ENCODE data around the gene HOMER3.
"Not testable (repeated sequence)": the region's sequence is repeated elsewhere in the genome, so short reads cannot be mapped to it uniquely, and the experiment has no call there.

Gene HOMER3

DNA sequence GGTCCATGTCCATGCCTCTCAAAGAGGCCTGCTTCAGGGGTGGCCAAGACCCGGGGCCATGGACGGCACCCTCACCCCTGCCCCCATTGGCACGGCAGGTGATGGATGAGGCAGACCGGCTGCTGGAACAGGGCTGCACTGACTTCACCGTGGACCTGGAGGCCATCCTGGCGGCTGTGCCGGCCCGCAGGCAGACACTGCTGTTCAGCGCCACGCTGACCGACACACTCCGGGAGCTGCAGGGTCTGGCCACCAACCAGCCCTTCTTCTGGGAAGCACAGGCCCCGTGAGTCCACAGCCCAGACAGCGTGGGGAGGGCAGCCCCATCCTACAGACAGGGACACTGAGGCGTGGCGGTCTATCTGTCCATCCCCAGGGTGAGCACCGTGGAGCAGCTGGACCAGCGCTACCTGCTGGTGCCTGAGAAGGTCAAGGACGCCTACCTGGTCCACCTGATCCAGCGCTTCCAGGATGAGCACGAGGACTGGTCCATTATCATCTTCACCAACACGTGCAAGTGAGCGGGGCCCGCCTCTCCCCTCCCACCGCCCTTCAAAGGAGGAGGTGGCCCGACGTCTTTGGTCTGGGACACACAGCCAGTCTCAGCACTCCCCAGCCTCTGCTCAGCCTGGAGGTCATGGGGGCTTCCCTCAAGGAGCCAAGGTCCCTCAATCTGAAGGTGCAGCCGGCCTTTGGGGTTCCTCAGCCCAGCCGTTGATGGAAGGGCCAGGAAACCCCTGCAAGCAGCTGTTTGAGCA is 18.6 kb downstream of the HOMER3 start:
- no peak for DNase-seq

DNA sequence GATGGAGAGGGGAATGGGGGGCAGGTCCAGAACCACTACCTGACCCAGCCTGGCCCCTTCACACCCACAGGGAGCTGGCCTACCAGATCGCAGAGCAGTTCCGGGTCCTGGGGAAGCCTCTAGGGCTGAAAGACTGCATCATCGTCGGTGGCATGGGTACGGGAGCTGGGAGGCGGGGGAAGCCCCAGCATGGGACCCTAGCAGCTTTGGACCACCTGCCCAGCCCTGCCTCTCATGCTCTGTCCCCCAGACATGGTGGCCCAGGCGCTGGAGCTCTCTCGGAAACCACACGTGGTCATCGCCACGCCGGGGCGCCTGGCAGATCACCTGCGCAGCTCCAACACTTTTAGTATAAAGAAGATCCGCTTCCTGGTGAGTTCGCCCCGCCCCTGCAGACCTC is 19.4 kb downstream of the HOMER3 start:
- no peak for DNase-seq

DNA sequence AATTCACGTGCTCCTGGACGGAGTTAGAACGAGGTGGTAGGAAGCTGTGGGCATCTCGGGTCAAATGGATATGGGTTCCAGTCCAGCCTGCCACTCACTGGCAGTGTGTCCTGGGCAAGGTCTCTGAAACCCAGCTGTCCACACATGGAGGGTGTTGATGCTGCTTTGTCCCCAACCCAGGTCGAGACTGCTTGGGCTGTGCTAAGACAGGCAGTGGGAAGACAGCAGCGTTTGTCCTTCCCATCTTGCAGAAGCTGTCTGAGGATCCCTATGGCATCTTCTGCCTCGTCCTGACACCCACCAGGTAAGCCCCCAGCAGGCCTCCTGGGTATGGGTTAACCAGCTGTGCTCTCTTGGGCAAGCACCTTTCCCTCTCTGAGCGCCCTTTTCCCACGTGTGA is 20.6 kb downstream of the HOMER3 start:
- no peak for DNase-seq

DNA sequence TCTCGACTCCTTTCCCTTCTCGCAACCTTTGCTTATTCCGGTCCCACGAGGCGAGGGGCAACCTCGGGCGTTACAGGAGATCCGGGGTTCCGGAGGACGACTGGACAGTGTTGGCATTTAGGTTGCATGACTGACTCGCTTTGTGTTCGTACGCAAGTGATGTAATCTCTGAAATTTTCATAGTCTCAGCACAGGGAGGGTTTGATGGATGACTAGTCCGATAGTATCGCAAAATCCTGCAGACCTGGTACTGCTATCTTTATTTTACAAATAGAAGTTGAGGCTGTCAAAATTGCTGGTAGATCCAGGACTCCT is 21.2 kb downstream of the HOMER3 start:
- DNase-seq = no peak

DNA sequence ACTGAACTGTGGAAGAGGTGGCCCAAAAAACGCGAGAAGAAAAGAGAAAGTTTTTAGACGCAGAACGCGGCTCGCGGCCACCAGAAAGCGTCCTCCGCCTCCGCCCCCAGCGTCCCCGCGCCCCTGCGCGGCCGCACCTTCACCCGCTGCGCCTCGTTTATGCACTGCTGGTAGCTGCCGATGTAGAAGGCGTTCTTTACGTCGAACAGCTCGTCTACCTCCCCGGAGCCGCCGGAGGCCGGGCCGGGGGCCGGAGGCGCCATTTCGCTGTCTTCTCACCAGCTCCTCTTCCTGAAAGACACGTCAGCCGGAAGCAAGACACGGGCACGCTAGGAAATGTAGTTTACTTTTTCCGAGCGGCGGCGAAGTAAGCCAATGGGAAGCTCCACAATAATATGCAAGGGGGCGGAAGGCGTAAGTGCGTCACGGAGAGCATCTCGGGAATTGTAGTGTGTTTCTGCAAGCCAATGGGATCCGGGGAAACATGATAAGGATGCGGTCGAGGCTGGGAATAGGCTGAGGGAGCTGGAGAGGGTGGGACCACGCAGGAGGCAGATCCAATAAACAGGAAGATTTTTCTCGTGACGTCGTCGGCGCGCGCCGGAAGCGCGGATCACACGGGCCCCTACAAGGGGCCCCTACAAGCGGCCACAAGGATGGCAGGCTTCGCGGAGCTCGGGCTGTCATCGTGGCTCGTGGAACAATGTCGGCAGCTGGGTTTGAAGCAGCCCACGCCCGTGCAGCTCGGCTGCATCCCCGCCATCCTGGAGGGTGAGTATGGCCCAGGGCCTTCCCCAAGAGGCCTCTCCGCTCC is 21.7 kb downstream of the HOMER3 start, which contains the start of the genes COPE and DDX49:
COPE (minus strand) TSS at position 302 of the 814 bp plus-strand sequence; CDS start at position 263, 39 bp downstream.
DDX49 (plus strand) TSS at position 630 of the 814 bp plus-strand sequence; CDS start at position 657, 27 bp downstream.
- DNase-seq = peak; percentile 96

DNA sequence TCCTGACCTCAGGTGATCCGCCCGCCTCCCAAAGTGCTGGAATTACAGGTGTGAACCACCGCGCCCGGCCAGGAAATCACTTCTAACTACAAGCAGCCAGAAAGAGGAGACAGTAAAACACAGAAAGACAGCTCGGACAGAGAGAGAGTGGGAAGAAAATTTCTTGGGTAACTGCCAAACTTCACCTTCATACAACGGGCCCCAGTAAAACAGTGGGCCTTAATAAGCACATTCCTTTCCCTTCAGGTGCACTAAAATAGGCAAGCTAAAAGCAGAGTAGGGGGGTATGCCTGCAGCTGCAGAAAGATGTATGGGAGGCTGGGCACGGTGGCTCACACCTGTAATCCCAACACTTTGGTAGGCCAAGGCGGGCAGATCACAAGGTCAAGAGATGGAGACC is 23.4 kb downstream of the HOMER3 start:
- not testable (repeated sequence) for DNase-seq

DNA sequence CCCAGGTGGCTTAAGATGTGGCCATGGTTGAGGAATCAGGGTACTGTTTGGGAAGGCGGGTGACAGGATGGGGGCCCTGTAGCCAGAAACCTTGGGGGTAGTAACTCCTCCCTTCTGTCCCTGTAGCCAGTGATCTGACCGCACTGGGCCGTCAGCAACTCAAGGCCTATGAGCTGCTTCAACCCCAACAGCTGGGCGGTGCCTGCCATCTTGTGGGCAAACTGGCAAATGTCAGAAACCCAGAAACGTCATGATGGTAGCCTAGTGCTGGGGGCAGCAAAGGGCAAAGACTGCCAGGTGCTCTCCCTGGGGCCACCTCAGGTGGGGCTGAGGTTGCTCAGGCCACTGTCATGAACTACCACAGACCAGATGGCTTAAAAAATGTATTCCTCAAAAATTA is 25.4 kb downstream of the HOMER3 start:
- DNase-seq = no peak

DNA sequence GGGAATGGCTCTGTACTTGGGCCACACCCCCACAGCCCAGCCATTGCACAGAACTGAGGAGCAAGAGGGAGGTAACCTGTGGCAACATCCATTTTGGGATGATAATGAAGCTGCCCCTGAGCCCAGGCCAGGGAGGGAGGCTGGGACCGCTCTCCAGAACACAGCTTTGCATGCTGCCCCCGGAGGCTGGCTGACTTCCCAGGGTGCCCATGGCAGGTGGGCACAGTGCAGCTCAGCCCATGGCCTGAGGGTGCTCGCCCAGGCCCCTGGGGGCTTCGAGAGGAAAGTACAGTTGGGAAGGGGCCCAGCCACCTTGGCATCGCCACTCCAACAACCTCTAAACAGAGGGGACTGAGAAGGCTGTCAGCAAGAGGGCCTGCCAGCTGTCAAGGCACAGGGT is 27.6 kb downstream of the HOMER3 start:
- no peak for DNase-seq

DNA sequence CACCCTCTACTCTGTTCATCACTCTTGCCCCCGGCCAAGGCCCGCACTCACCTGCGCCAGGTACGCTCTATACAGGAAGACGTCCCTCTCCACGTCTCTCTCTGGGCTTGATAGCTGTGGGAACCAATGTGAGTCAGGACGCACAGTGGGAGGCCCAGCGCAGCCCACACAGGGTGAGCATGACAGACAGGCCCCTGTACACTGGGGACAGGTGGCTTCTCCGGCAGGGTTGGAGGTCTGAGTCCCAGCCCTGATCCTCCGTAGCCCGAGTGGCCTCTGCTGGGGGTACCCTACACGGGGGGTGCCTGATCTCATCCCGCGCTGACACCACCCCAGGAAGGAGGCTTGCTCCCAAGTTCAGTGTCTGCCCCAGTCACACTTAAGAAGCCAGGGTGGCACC is 28.1 kb downstream of the HOMER3 start:
- DNase-seq = no peak

DNA sequence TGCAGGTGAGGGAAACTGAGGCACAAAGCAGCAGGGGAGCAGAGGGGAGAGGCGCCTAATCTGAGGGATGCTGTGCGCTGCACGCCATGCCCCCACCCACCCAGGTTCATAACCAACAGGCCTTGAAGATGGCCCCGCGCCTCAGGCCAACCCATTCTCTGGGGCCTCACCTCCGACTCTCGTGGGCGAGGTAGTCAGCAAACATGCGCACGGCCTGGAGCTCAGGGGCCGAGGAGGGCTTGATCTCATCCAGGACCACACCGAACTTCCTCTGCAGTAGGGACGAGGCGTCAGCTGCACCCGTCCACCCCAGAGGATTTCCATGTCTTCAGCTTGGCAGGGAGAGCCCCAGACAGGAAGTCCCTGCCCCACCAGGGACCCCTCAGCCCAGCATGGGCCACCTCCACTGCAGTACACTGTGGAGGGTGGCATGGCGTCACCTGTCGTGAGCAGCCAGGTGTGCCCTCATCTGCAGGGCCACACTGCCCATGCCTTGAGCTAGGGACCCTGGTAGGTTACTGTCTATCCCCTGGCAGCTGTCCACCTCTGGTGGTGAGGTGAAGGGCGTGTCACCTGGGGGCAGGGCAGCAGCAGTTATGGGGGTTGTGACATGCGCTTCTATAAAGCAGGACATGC is 30.1 kb downstream of the HOMER3 start:
- DNase-seq = no peak

DNA sequence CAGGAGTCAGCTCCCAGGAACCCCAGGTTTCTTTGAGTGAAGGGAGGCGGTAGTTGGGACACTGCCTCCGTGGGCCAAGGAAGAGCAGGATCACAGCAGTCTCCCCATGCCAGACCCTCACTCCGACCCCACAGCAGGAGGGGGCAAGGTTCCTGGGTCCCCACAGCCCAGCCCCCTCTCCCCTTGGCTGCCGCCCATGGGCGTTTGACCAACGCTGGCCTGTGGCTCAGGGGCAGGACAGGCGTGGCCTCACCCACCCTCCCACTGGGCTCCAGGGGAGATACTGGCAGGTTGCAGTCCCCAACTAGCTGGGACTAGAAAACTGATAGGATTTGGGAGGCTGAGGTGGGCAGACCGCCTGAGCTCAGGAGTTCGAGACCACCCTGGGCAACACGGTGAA is 31.0 kb downstream of the HOMER3 start:
- no peak for DNase-seq

DNA sequence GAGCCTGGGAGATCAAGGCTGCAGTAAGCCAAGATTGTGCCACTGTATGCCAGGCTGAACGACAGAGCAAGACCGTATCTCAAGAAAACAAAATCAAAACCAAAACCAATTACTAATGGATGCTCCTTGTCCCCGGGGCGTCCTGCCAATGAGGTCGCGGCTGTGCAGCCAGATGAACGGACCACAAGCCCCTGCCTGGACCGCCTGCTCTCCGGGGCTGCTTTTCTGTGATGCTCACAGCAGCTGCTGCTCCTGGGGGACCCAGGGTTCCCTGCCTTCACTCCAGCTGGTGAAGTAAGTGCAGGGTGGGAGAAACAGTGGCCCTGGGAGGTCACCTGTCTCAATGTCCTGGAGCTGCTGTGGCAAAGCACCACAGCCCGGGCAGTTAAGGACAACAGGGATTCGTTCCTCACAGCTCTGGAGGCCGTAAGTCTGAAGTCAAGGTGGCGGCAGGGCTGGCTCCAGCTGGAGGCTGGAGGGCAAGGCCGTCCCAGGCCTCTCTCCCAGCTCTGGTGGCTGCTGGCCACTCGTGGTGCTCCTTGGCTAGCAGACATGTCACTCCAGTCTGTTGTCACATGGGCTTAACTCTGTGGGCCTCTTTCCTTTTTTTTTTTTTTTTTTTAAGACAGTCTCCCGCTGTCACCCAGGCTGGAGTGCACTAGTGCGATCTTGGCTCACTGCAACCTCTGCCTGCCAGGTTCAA is 31.9 kb downstream of the HOMER3 start:
- DNase-seq = no peak

DNA sequence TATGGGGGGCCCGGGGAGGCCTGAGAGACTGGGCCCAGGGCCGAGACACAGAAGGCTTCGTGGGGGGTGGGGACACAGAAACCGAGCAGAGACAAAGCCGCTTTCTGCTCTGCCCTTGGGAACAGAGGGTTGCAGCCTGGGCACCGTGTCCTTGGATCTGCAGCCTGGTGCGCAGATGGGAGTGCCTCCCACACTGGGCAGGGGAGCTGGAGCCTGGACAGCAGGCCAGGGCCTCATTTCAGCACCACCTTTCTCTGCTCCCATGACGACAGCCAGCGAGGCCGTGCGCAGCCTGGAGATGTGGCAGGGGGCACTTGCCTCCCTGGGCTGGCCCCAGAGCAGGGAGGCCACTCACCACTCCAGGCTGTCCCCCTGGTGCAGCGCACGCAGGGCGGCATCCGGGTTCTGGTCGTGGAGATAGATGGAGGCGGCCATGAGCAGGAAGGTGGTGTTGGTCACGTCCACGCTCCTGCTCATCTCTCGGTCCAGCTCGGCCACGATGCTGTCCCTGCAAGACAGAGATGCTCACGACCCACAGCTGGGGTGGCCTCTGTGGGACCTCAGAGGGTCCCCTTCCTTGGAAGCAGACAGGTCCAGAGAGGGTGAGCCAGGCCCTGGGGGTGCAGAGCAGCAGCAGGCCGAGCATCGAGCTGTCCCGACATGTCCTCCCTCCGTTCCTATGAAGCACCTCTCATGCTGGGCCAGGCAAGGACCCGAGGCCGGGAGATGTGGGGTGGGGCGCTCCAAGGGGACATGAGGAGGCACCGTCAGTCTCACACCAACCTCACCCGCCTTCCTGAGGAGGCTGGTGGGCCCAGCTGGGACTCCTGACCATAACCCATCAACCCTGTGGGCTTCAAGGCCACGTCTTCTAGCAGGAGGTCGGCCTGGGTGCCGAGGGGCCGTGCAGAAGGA is 34.2 kb downstream of the HOMER3 start:
- no peak for DNase-seq

DNA sequence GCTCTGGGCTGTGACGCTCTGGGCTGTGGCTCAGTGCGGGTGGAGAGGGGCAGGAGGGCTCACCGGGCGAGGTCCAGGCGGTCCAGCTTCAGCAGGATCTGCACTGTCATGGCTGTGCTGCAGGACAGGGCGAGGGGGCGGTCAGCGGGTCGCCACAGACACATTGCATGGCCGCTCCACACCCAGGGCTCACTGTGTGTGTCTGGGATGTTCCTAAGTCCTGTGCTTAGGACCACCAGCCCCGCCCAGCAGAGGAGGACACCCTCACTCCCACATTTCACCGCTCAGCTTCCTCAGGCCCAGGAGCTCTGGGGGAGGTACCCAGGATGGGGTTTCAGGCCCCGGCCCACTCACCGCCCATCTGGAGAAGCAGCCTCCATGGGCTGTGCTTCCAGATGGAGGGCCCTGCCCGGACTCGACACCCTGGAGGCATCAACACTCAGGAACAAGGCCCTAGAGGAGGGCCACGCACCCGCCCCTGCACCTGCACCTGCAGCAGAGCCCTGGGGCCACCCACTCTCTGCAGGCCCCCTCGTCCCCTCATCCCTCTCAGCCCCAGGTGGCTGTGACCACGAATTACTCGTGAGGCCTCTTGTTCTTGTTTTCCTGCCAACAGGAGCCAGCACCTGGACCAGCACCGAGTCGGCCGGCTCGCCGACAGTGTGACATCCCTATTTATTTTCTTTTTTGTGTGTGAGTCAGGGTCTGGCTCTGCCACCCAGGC is 35.3 kb downstream of the HOMER3 start:
- DNase-seq = no peak

DNA sequence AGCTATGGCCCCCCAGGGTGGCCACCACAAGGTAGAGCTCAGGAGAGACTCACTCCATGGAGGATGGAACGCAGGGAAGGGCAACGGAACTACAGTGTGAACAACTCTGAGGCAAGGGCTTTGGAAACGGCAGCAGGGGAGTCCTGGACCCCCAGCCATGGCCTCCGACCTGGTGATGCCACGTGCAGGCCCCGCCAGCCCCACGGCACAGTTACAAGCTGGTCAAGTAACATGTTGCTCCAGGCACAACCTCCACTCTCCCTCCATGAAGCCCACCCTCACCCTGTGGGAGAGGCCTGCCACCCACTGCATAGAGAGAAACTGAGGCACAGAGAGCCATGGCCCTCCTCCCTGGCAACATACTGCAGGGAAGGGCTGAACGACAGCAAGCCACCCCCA is 36.0 kb downstream of the HOMER3 start:
- no peak for DNase-seq

DNA sequence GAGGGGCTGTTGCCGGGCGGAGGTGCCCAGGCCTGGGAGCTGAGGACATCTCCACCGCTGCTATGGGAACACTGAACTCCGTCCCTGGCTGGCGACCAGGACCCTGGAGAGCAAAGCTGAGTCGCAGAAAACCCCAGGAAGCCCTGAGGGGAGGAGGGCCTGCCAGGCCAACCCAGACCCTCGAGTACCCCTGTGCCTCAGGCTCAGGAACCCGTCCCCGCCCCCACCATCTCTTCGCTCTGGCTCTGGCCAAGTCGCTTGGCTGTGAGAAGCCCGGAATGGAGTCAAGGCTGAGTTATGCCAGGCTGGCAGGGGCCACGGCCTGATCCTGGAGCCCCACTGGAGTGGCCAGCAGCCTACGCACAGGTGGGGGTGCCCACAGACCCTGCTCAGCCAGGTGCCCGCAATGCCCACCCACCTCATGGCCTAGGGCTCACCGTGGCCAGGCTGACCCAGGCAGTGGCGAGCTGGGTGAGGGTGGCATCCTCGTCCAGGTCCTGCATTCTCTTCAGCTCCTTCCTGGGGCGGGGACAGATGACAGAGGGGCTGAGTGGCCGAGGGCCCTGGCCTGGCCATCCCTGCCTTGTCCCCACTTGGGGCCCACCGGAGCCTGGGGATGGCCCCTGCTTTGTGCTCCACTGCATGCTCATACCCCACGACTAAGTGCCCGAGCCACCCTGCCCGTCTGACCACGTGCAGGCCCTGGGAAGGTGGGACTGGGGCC is 36.5 kb downstream of the HOMER3 start:
- DNase-seq = no peak

DNA sequence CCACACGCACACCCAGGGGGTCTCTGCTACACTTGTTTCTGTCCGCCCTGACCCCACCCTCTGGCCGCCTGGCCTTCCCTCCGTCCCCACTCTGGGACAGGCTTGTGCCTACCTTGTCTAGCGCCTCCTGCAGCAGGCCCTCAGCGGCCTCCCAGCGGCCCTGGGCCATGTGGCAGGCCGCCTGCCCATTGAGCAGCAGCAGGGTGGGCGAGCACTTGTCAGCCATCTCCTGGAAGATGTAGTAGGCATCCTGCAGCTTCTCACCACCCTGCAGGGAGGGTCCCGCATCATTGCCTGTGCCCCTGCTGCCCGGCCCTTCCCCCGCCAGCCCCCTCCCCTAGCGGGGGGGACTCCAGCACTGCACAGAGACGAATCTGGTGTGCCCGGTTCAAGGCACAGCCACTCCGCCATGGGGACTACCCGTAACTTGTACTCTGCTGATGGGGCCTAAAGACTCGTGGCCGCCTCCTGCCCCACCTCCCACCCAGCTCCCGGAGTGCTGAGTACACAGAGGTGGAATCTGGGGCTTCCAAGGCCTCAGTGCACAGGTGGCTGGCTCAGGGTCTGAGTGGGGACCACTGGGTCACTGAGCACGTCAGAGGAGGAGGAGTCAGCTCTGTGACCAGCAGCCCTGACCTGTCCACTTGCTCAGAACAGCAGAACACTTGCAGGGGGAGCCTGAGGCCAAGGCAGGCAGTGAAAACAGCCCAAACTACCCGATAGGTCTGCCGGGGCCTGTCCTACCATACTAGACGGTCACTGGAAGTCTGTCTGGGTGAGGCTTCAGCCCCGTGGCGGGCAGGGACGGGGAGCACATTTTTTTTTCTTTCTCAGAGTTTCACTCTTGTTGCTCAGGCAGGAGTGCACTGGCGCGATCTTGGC is 37.6 kb downstream of the HOMER3 start:
- no peak for DNase-seq

DNA sequence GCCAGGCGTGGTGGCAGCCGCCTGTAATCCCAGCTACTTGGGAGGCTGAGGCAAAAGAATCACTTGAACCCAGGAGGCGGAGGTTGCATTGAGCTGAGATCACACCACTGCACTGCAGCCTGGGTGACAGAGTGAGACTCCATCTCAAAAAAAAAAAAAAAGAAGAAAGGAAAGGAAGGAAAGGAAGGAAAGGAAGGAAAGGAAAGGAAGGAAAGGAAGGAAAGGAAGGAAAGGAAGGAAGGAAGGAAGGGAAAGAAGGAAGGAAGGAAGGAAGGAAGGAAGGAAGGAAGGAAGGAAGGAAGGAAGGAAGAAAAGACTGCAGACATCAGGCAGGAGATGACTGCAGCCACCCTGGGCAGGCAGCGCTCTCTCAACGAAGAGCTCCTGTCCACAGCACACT is 38.5 kb downstream of the HOMER3 start:
- DNase-seq = not testable (repeated sequence)

DNA sequence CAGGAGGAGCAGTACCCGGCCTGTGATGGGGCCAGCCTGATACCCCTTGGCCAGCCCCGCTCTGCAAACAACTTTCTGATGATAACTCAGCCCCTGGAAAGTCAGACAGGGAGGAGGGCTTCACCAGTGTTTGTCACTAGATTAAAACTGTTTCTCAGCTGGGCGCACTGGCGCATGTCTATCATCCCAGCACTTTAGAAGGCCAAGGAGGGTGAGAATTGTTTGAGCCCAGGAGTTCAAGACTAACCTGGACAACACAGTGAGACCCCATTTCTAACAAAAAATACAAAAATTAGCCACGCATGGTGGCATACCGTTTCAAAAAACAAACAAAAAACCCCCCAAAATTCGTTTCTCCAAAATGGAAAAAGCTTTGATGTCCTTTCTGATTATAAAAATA is 39.5 kb downstream of the HOMER3 start:
- DNase-seq = no peak
